ENCODE data around the gene ALPP. TPM values are rescaled to one million over a fixed set of nuclear protein-coding genes. Genes with fewer than 3 reads are reported as not detected.

Gene ALPP
- total RNA-seq, 1 experiment from 2014 or later, result 0.20 TPM

- Mint-ChIP-seq H3K27ac (no peak overlapping the region), H3K36me3 (no peaks in the 10 kb centered on the region), H3K9me3 (no peaks in the 10 kb centered on the region), H3K4me3 (no peak overlapping the region), H3K27me3 (ENCODE audit: low read depth) (no peaks in the 10 kb centered on the region), H3K4me1 (peaks cover 3% of the 10 kb centered on the region)
- ChIA-PET POLR2A (no interaction called here), CTCF (interaction anchor here (0.7 to 5.0 kb wide), 26 partner anchors 8 to 435 kb away, joined by 3 to 41 read pairs (median 4); partner anchors contain the start of gene PRSS56)
- no peak for ATAC-seq
- TF ChIP-seq TP53 (CRISPR knock-in tag; IDR thresholded peaks at IDR 0.05) (no peak), NFYB (CRISPR knock-in tag; conservative IDR thresholded peaks at IDR 0.05; ENCODE audit: low read depth) (no peak), IRF2 (CRISPR knock-in tag; IDR thresholded peaks at IDR 0.05; ENCODE audit: borderline replicate concordance, low read depth) (no peak), ZNF219 (CRISPR knock-in tag; IDR thresholded peaks at IDR 0.05; ENCODE audit: borderline replicate concordance) (no peak), OVOL2 (CRISPR knock-in tag; IDR thresholded peaks at IDR 0.05; ENCODE audit: borderline replicate concordance) (no peak), NR2C2 (CRISPR knock-in tag; IDR thresholded peaks at IDR 0.05) (no peak), TEAD4 (CRISPR knock-in tag; IDR thresholded peaks at IDR 0.05) (no peak), ZNF671 (CRISPR knock-in tag; IDR thresholded peaks at IDR 0.05) (no peak), AFF4 (CRISPR knock-in tag; IDR thresholded peaks at IDR 0.05; ENCODE audit: borderline replicate concordance) (no peak), ZNF416 (CRISPR knock-in tag; IDR thresholded peaks at IDR 0.05) (no peak)
- TF ChIP-seq, protein P1, sequence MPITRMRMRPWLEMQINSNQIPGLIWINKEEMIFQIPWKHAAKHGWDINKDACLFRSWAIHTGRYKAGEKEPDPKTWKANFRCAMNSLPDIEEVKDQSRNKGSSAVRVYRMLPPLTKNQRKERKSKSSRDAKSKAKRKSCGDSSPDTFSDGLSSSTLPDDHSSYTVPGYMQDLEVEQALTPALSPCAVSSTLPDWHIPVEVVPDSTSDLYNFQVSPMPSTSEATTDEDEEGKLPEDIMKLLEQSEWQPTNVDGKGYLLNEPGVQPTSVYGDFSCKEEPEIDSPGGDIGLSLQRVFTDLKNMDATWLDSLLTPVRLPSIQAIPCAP (CRISPR knock-in tag; IDR thresholded peaks at IDR 0.05), result no peak
- no peak for DNase-seq (ENCODE audit: low spot score)
Measured at GRCh38 chr2:232335859-232336215, 42.7 kb upstream of the ALPP start.

- DNase-seq (ENCODE audit: low spot score), result no peak
- TF ChIP-seq ZNF671 (CRISPR knock-in tag; IDR thresholded peaks at IDR 0.05) (no peak), SP1 (CRISPR knock-in tag; conservative IDR thresholded peaks at IDR 0.05) (no peak), HMGA2 (CRISPR knock-in tag; IDR thresholded peaks at IDR 0.05) (no peak), RORB (CRISPR knock-in tag; IDR thresholded peaks at IDR 0.05) (no peak), NR1H2 (CRISPR knock-in tag; IDR thresholded peaks at IDR 0.05) (no peak), MLX (CRISPR knock-in tag; IDR thresholded peaks at IDR 0.05) (no peak), ZNF138 (CRISPR knock-in tag; conservative IDR thresholded peaks at IDR 0.05) (no peak), TCF7 (CRISPR knock-in tag; IDR thresholded peaks at IDR 0.05; ENCODE audit: low read depth) (no peak), ZNF532 (CRISPR knock-in tag; IDR thresholded peaks at IDR 0.05; ENCODE audit: borderline replicate concordance) (no peak), E2F5 (CRISPR knock-in tag; IDR thresholded peaks at IDR 0.05) (no peak), NR2C2 (CRISPR knock-in tag; IDR thresholded peaks at IDR 0.05) (no peak)
- TF ChIP-seq, protein P2, sequence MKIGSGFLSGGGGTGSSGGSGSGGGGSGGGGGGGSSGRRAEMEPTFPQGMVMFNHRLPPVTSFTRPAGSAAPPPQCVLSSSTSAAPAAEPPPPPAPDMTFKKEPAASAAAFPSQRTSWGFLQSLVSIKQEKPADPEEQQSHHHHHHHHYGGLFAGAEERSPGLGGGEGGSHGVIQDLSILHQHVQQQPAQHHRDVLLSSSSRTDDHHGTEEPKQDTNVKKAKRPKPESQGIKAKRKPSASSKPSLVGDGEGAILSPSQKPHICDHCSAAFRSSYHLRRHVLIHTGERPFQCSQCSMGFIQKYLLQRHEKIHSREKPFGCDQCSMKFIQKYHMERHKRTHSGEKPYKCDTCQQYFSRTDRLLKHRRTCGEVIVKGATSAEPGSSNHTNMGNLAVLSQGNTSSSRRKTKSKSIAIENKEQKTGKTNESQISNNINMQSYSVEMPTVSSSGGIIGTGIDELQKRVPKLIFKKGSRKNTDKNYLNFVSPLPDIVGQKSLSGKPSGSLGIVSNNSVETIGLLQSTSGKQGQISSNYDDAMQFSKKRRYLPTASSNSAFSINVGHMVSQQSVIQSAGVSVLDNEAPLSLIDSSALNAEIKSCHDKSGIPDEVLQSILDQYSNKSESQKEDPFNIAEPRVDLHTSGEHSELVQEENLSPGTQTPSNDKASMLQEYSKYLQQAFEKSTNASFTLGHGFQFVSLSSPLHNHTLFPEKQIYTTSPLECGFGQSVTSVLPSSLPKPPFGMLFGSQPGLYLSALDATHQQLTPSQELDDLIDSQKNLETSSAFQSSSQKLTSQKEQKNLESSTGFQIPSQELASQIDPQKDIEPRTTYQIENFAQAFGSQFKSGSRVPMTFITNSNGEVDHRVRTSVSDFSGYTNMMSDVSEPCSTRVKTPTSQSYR (CRISPR knock-in tag; IDR thresholded peaks at IDR 0.05), result no peak
- TF ChIP-seq, protein P3, sequence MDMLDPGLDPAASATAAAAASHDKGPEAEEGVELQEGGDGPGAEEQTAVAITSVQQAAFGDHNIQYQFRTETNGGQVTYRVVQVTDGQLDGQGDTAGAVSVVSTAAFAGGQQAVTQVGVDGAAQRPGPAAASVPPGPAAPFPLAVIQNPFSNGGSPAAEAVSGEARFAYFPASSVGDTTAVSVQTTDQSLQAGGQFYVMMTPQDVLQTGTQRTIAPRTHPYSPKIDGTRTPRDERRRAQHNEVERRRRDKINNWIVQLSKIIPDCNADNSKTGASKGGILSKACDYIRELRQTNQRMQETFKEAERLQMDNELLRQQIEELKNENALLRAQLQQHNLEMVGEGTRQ (CRISPR knock-in tag; IDR thresholded peaks at IDR 0.05), result no peak
Measured at GRCh38 chr2:232336241-232336736, 42.3 kb upstream of the ALPP start.

More at GRCh38 chr2:232336241-232336736, 42.3 kb upstream of the ALPP start:
- H3K27me3 Mint-ChIP-seq (ENCODE audit: low read depth), result no peaks in the 10 kb centered on the region
- ATAC-seq, result no peak
- H3K9me3 Mint-ChIP-seq, result no peaks in the 10 kb centered on the region
- H3K36me3 Mint-ChIP-seq, result no peaks in the 10 kb centered on the region
- no peak overlapping the region for H3K4me3 Mint-ChIP-seq
- CTCF ChIA-PET, result interaction anchor here (0.6 to 5.0 kb wide), 20 partner anchors 9 to 436 kb away, joined by 3 to 41 read pairs (median 4); partner anchors contain the start of gene PRSS56
- H3K4me1 Mint-ChIP-seq, result peaks cover 3% of the 10 kb centered on the region
- POLR2A ChIA-PET, result no interaction called here
- no peak overlapping the region for H3K27ac Mint-ChIP-seq
